ENCODE data around the gene GSG1L2. TPM values are rescaled to one million over a fixed set of nuclear protein-coding genes. Genes with fewer than 3 reads are reported as not detected.

The GSG1L2 gene
- total RNA-seq, 1 experiment from 2014 or later, result not detected

- intact Hi-C loops (cut with micrococcal nuclease; ENCODE audit: unreplicated experiment), result no loop called here
- CTCF ChIA-PET, result interaction anchor here (0.7 kb wide), 1 partner anchor 13 kb away, joined by 5 read pairs; no protein-coding TSS in a partner anchor
- no peaks in the 10 kb centered on the region for H3K36me3 Mint-ChIP-seq (ENCODE audit: insufficient read depth, unreplicated experiment)
- no peaks in the 10 kb centered on the region for H3K9me3 Mint-ChIP-seq (ENCODE audit: low read depth, unreplicated experiment)
- no peaks in the 10 kb centered on the region for H3K27me3 Mint-ChIP-seq (ENCODE audit: unreplicated experiment)
- TF ChIP-seq, protein P1, sequence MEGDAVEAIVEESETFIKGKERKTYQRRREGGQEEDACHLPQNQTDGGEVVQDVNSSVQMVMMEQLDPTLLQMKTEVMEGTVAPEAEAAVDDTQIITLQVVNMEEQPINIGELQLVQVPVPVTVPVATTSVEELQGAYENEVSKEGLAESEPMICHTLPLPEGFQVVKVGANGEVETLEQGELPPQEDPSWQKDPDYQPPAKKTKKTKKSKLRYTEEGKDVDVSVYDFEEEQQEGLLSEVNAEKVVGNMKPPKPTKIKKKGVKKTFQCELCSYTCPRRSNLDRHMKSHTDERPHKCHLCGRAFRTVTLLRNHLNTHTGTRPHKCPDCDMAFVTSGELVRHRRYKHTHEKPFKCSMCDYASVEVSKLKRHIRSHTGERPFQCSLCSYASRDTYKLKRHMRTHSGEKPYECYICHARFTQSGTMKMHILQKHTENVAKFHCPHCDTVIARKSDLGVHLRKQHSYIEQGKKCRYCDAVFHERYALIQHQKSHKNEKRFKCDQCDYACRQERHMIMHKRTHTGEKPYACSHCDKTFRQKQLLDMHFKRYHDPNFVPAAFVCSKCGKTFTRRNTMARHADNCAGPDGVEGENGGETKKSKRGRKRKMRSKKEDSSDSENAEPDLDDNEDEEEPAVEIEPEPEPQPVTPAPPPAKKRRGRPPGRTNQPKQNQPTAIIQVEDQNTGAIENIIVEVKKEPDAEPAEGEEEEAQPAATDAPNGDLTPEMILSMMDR (IDR thresholded peaks at IDR 0.05; ENCODE audit: unreplicated experiment), result no peak
- no peak overlapping the region for H3K27ac Mint-ChIP-seq (ENCODE audit: unreplicated experiment)
- H3K4me1 Mint-ChIP-seq (ENCODE audit: low read depth, unreplicated experiment), result no peaks in the 10 kb centered on the region
- BruUV-seq (replicated peaks), result no TSS peak
- no peak for DNase-seq
- H3K4me3 Mint-ChIP-seq (ENCODE audit: low read depth, unreplicated experiment), result no peak overlapping the region
Measured at GRCh38 chr17:9850151-9850550, 28.3 kb upstream of the GSG1L2 start.

GRCh38 chr17:9845306-9845705, 23.4 kb upstream of the GSG1L2 start:
- intact Hi-C loops (cut with micrococcal nuclease; ENCODE audit: unreplicated experiment), result no loop called here
- no peaks in the 10 kb centered on the region for H3K36me3 Mint-ChIP-seq (ENCODE audit: insufficient read depth, unreplicated experiment)
- TF ChIP-seq, protein P1 (IDR thresholded peaks at IDR 0.05; ENCODE audit: unreplicated experiment), result no peak
- H3K27me3 Mint-ChIP-seq (ENCODE audit: unreplicated experiment), result no peaks in the 10 kb centered on the region
- no peak for DNase-seq
- no peak overlapping the region for H3K27ac Mint-ChIP-seq (ENCODE audit: unreplicated experiment)
- no peak overlapping the region for H3K4me3 Mint-ChIP-seq (ENCODE audit: low read depth, unreplicated experiment)
- H3K4me1 Mint-ChIP-seq (ENCODE audit: low read depth, unreplicated experiment), result peaks cover 7% of the 10 kb centered on the region
- CTCF ChIA-PET, result no interaction called here
- no peaks in the 10 kb centered on the region for H3K9me3 Mint-ChIP-seq (ENCODE audit: low read depth, unreplicated experiment)
- BruUV-seq (replicated peaks), result no TSS peak

DNA sequence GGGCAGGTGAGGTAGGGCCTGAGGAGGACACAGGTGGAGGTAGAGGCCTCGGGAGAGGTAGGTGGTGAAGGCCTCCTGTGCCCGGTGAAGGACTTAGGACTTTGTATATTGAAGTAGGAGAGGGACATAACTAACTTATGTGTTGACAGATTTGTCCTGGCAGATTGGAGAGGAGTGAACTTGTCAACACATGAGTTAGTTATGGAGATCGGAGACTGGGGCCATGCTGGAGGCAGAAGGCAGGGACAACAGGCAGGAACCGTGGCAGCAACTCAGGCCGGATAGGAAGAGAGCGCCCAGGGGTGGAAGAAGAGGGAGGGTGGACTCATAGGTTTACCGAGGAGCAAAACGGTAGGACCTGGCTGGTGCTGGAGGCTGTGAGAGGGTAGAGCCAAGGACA, 22.3 kb upstream of the GSG1L2 start:
- no TSS peak for BruUV-seq (replicated peaks)
- CTCF ChIA-PET, result no interaction called here
- Mint-ChIP-seq H3K9me3 (ENCODE audit: low read depth, unreplicated experiment) (no peaks in the 10 kb centered on the region), H3K27ac (ENCODE audit: unreplicated experiment) (no peak overlapping the region), H3K4me3 (ENCODE audit: low read depth, unreplicated experiment) (no peak overlapping the region), H3K4me1 (ENCODE audit: low read depth, unreplicated experiment) (peaks cover 15% of the 10 kb centered on the region), H3K36me3 (ENCODE audit: insufficient read depth, unreplicated experiment) (peaks cover 6% of the 10 kb centered on the region), H3K27me3 (ENCODE audit: unreplicated experiment) (no peaks in the 10 kb centered on the region)
- intact Hi-C loops (cut with micrococcal nuclease; ENCODE audit: unreplicated experiment), result no loop called here
- no peak for DNase-seq
- TF ChIP-seq, protein P1 (IDR thresholded peaks at IDR 0.05; ENCODE audit: unreplicated experiment), result no peak

- intact Hi-C loops (cut with micrococcal nuclease; ENCODE audit: unreplicated experiment), result no loop called here
- TF ChIP-seq, protein P1 (IDR thresholded peaks at IDR 0.05; ENCODE audit: unreplicated experiment), result no peak
- H3K27me3 Mint-ChIP-seq (ENCODE audit: unreplicated experiment), result no peaks in the 10 kb centered on the region
- H3K27ac Mint-ChIP-seq (ENCODE audit: unreplicated experiment), result peak overlapping the region; percentile 38
- peak; percentile 24 for DNase-seq
- no TSS peak for BruUV-seq (replicated peaks)
- peaks cover 2% of the 10 kb centered on the region for H3K9me3 Mint-ChIP-seq (ENCODE audit: low read depth, unreplicated experiment)
- CTCF ChIA-PET, result no interaction called here
- H3K4me3 Mint-ChIP-seq (ENCODE audit: low read depth, unreplicated experiment), result no peak overlapping the region
- H3K4me1 Mint-ChIP-seq (ENCODE audit: low read depth, unreplicated experiment), result peaks cover 23% of the 10 kb centered on the region
- H3K36me3 Mint-ChIP-seq (ENCODE audit: insufficient read depth, unreplicated experiment), result peaks cover 6% of the 10 kb centered on the region
Measured at GRCh38 chr17:9843152-9844010, 21.5 kb upstream of the GSG1L2 start.

Measured in Calu3 (cell line).